PFSK-1 (cell line): ENCODE data around the gene KCNJ16.

Experiments
- FOXP2 ChIP-seq: optimal IDR thresholded peaks from 2 replicates; pipeline ENCODE3; 2011; ENCODE audit warnings: borderline replicate concordance, control low read depth, inconsistent platforms; ENCODE audit not compliant: insufficient read depth; ENCODE audit errors: extremely low read length, extremely low read depth
- POLR2AphosphoS5 ChIP-seq: IDR thresholded peaks from 2 replicates; pipeline ENCODE4 v1.6.1; 2012; ENCODE audit warnings: low read depth, mild to moderate bottlenecking, control low read depth, low read length, moderate library complexity
- SIN3A ChIP-seq: IDR thresholded peaks from 2 replicates; pipeline ENCODE4 v1.6.1; 2012; ENCODE audit warnings: mild to moderate bottlenecking, low read length, moderate library complexity, borderline replicate concordance; ENCODE audit not compliant: insufficient read depth
- TAF1 ChIP-seq: IDR thresholded peaks from 2 replicates; pipeline ENCODE4 v1.6.1; 2012; ENCODE audit warnings: low read length, control low read depth, borderline replicate concordance; ENCODE audit not compliant: insufficient read depth
- TF ChIP-seq, protein P1 (sequence below), 2 experiments: IDR thresholded peaks; 2 replicates each; pipeline versions ENCODE4 v1.6.1 to v1.8.0; 2011 to 2012; ENCODE audit warnings: low read depth in 2 of 2, low read length in 2 of 2, control low read depth in 1 of 2, inconsistent platforms in 1 of 2, mild to moderate bottlenecking in 1 of 2, moderate library complexity in 1 of 2; ENCODE audit not compliant: insufficient read depth in 1 of 2

The KCNJ16 gene

DNA sequence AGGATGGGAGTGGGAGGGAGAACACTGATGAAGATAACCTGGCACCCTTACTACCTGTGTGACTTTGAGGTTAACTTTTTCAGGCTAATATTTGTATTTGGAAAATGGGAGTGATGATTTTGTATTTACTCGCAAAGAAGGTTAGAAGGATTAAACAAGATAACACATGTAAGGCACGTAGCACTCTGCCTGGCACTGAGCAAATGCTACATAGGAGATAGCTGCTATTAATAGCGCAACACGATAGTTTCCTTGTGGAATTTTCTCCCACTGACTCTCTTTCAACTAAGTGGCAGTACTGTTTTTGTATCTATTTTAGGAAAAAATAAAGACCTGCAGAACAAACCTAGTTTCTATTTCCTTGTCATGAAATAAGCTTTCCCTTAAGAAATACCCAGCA is 15.4 kb upstream of the KCNJ16 start:
- TF ChIP-seq TAF1 (no peak), FOXP2 (no peak), POLR2AphosphoS5 (no peak), SIN3A (no peak)
- TF ChIP-seq, protein P1, sequence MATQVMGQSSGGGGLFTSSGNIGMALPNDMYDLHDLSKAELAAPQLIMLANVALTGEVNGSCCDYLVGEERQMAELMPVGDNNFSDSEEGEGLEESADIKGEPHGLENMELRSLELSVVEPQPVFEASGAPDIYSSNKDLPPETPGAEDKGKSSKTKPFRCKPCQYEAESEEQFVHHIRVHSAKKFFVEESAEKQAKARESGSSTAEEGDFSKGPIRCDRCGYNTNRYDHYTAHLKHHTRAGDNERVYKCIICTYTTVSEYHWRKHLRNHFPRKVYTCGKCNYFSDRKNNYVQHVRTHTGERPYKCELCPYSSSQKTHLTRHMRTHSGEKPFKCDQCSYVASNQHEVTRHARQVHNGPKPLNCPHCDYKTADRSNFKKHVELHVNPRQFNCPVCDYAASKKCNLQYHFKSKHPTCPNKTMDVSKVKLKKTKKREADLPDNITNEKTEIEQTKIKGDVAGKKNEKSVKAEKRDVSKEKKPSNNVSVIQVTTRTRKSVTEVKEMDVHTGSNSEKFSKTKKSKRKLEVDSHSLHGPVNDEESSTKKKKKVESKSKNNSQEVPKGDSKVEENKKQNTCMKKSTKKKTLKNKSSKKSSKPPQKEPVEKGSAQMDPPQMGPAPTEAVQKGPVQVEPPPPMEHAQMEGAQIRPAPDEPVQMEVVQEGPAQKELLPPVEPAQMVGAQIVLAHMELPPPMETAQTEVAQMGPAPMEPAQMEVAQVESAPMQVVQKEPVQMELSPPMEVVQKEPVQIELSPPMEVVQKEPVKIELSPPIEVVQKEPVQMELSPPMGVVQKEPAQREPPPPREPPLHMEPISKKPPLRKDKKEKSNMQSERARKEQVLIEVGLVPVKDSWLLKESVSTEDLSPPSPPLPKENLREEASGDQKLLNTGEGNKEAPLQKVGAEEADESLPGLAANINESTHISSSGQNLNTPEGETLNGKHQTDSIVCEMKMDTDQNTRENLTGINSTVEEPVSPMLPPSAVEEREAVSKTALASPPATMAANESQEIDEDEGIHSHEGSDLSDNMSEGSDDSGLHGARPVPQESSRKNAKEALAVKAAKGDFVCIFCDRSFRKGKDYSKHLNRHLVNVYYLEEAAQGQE (IDR thresholded peaks at IDR 0.05; ENCODE audit: insufficient read depth in 1 of 2, low read depth in 2 of 2, low read length in 2 of 2), result no peak

- TF ChIP-seq POLR2AphosphoS5, result no peak
Measured at GRCh38 chr17:70060415-70060814, 14.6 kb upstream of the KCNJ16 start.

DNA sequence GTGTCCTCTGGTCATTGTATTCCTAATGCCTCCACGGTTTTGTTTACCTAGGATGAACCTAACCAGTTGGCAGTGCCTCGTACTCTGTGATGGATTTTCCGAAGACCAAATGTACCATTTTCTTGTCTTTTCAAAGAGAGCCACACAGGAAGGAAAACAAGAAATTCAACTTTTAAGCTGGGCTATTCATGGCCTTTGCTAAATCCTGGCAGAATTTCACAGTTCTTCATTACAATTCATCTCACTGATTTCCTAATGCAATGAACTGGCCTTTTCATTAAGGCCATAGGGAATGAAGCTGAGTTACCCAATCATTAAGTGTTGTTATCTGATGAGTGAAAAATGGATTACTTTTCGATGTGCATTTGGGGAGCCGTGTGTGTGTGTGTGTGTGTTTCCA is 7.9 kb upstream of the KCNJ16 start:
- TF ChIP-seq POLR2AphosphoS5 (no peak), SIN3A (no peak), TAF1 (no peak), FOXP2 (no peak)
- TF ChIP-seq, protein P1 (IDR thresholded peaks at IDR 0.05; ENCODE audit: insufficient read depth in 1 of 2, low read depth in 2 of 2, low read length in 2 of 2), result no peak

- no peak for TF ChIP-seq TAF1
- TF ChIP-seq, protein P1 (IDR thresholded peaks at IDR 0.05; ENCODE audit: insufficient read depth in 1 of 2, low read depth in 2 of 2, low read length in 2 of 2), result no peak
- no peak for TF ChIP-seq FOXP2
- TF ChIP-seq POLR2AphosphoS5, result no peak
- TF ChIP-seq SIN3A, result no peak
Measured at GRCh38 chr17:70070305-70071027, 4.6 kb upstream of the KCNJ16 start.

- TF ChIP-seq FOXP2 (no peak), TAF1 (no peak), POLR2AphosphoS5 (no peak), SIN3A (no peak)
- TF ChIP-seq, protein P1 (IDR thresholded peaks at IDR 0.05; ENCODE audit: insufficient read depth in 1 of 2, low read depth in 2 of 2, low read length in 2 of 2), result no peak
Measured at GRCh38 chr17:70071127-70071526, 3.9 kb upstream of the KCNJ16 start.
